H1 (cell line): ENCODE data around the gene CSKMT. TPM values are rescaled to one million over a fixed set of nuclear protein-coding genes. Genes with fewer than 3 reads are reported as not detected.

ENCODE experiments used
- CHD7 ChIP-seq: fragments of 300-600 bp; sonication (generic); IDR thresholded peaks from 2 replicates; pipeline ENCODE4 v1.7.1; 2012; ENCODE audit warnings: low read length, moderate library complexity, mild to moderate bottlenecking, inconsistent platforms; ENCODE audit not compliant: insufficient replicate concordance
- EZH2 ChIP-seq: fragments of 200-600 bp; sonication (generic); IDR thresholded peaks from 2 replicates; pipeline ENCODE4 v1.7.1; 2012; ENCODE audit warnings: low read depth, mild to moderate bottlenecking, moderate library complexity, low read length, inconsistent platforms; ENCODE audit not compliant: severe bottlenecking
- FOSL1 ChIP-seq: IDR thresholded peaks from 2 replicates; pipeline ENCODE4 v1.6.1; 2011; ENCODE audit warnings: mild to moderate bottlenecking, low read depth, low read length, moderate library complexity; ENCODE audit not compliant: insufficient read depth
- HDAC2 ChIP-seq, 2 experiments: fragments of 300-600 bp in 1 of 2; sonication (generic) in 1 of 2; IDR thresholded peaks; 2 replicates each; pipeline ENCODE4 v1.6.1; 2011 to 2012; ENCODE audit warnings: low read depth in 2 of 2, low read length in 2 of 2, mild to moderate bottlenecking in 2 of 2, moderate library complexity in 2 of 2, borderline replicate concordance in 1 of 2, inconsistent platforms in 1 of 2
- RNF2 ChIP-seq: fragments of 200-900, 300-1000 bp; sonication (generic); IDR thresholded peaks from 2 replicates; pipeline ENCODE4 v1.7.1; 2016; ENCODE audit warnings: borderline replicate concordance, low read depth, mild to moderate bottlenecking, antibody characterized with exemption, low read length; ENCODE audit not compliant: poor library complexity, severe bottlenecking; ENCODE audit errors: missing control alignments
- RXRA ChIP-seq: IDR thresholded peaks from 2 replicates; pipeline ENCODE4 v1.6.1; 2011; ENCODE audit warnings: low read depth, mild to moderate bottlenecking, low read length, moderate library complexity; ENCODE audit not compliant: insufficient read depth
- SIN3A ChIP-seq, 2 experiments: IDR thresholded peaks in 1 of 2; conservative IDR thresholded peaks in 1 of 2; 2 replicates each; pipeline ENCODE4 v1.6.1; 2011 to 2012; ENCODE audit warnings: low read length in 2 of 2, improper control_type of control experiment in 1 of 2, low read depth in 1 of 2, mild to moderate bottlenecking in 1 of 2
- TAF7 ChIP-seq: optimal IDR thresholded peaks from 2 replicates; pipeline ENCODE3; 2011; ENCODE audit warnings: low read depth, mild to moderate bottlenecking, inconsistent platforms, low read length, moderate library complexity, borderline replicate concordance
- ZNF274 ChIP-seq: IDR thresholded peaks from 2 replicates; pipeline ENCODE4 v1.7.0; 2012; ENCODE audit warnings: low read length, borderline replicate concordance; ENCODE audit errors: extremely low read depth
- polyA plus RNA-seq, 7 experiments: library from polyadenylated mRNA; depleted of rRNA in 3 of 7; stranded (reverse) in 5 of 7; unstranded in 2 of 7; fragments of >200 nt in 5 of 7; fragments of 200-250 nt in 2 of 7; gene quantifications; 1 replicate in 5 of 7; 2 replicates in 1 of 7; 4 replicates in 1 of 7; pipeline versions ENCODE4 v1.2.1 to v1.2.3, GENCODE V29; 2011 to 2013; ENCODE audit warnings: missing spikeins in 2 of 7, mixed read lengths in 2 of 7
- total RNA-seq: library from RNA; stranded (reverse); fragmentation: NEBNext Ultra II Directional; extraction: Animal tissue kit (Norgen Biotek cat#: 25700); gene quantifications from 2 replicates; pipeline ENCODE4 v1.2.1, GENCODE V29; 2021

CSKMT gene
- total and polyA plus RNA-seq, 2 of the 8 experiments (the other 6 are each of a cell fraction or from before 2014, with no cell fraction given), result 12.0 to 66.1 TPM

GRCh38 chr11:62656796-62657429, 8.2 kb upstream of the CSKMT start (continued):
- TF ChIP-seq CHD7, result no peak
- TF ChIP-seq ZNF274, result no peak
- no peak for TF ChIP-seq SIN3A (conservative IDR thresholded peaks at IDR 0.05 in 1 of 2, IDR thresholded peaks at IDR 0.05 in 1 of 2; ENCODE audit: low read depth in 1 of 2, low read length in 2 of 2)
- TF ChIP-seq FOSL1, result no peak
- no peak for TF ChIP-seq RNF2
- no peak for TF ChIP-seq RXRA
- TF ChIP-seq TAF7, result no peak
- no peak for TF ChIP-seq HDAC2 (IDR thresholded peaks at IDR 0.05; ENCODE audit: borderline replicate concordance in 1 of 2, low read depth in 2 of 2, low read length in 2 of 2)
- no peak for TF ChIP-seq EZH2
